Ishikawa (cell line): ENCODE results near the gene HOXA4.

Experiments
- YY1 ChIP-seq: IDR thresholded peaks from 2 replicates; pipeline ENCODE4 v1.6.1; 2012; ENCODE audit warnings: low read depth
- TF ChIP-seq, protein P1 (sequence below): IDR thresholded peaks from 2 replicates; pipeline ENCODE4 v1.6.1; 2012
- TF ChIP-seq, protein P2 (sequence below): IDR thresholded peaks from 2 replicates; pipeline ENCODE4 v1.6.1; 2012; ENCODE audit warnings: low read depth, mild to moderate bottlenecking

DNA sequence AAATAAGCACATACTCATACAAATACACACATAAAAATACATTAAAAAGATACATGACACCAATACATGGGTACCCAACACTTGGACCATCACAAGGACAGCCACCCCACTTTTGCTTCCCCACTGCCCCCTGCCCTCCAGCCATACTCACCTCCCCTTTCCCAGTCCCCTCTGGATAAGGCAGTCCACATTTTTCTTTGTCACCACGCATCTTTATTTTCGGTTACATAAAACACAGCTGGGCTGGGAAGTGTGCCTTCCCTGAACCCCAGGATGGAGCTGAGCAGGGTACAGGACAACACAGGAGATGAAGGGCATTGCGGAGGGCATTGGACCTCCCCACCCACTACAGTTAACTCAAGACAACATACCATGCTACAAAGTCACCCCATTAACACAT, 23.0 kb upstream of the HOXA4 start:
- TF ChIP-seq, protein P1, sequence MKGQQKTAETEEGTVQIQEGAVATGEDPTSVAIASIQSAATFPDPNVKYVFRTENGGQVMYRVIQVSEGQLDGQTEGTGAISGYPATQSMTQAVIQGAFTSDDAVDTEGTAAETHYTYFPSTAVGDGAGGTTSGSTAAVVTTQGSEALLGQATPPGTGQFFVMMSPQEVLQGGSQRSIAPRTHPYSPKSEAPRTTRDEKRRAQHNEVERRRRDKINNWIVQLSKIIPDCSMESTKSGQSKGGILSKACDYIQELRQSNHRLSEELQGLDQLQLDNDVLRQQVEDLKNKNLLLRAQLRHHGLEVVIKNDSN = no peak
- TF ChIP-seq, protein P2, sequence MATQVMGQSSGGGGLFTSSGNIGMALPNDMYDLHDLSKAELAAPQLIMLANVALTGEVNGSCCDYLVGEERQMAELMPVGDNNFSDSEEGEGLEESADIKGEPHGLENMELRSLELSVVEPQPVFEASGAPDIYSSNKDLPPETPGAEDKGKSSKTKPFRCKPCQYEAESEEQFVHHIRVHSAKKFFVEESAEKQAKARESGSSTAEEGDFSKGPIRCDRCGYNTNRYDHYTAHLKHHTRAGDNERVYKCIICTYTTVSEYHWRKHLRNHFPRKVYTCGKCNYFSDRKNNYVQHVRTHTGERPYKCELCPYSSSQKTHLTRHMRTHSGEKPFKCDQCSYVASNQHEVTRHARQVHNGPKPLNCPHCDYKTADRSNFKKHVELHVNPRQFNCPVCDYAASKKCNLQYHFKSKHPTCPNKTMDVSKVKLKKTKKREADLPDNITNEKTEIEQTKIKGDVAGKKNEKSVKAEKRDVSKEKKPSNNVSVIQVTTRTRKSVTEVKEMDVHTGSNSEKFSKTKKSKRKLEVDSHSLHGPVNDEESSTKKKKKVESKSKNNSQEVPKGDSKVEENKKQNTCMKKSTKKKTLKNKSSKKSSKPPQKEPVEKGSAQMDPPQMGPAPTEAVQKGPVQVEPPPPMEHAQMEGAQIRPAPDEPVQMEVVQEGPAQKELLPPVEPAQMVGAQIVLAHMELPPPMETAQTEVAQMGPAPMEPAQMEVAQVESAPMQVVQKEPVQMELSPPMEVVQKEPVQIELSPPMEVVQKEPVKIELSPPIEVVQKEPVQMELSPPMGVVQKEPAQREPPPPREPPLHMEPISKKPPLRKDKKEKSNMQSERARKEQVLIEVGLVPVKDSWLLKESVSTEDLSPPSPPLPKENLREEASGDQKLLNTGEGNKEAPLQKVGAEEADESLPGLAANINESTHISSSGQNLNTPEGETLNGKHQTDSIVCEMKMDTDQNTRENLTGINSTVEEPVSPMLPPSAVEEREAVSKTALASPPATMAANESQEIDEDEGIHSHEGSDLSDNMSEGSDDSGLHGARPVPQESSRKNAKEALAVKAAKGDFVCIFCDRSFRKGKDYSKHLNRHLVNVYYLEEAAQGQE = no peak
- no peak for TF ChIP-seq YY1
